CD4-positive, alpha-beta T cell treated with Interleukin-6 at 100 ng/mL for 8 hours (primary cell): ENCODE measurements around the gene ASAP2.

Experiments
- DNase-seq: peaks from one replicate; pipeline ENCODE4 v3.0.0-alpha.2; 2020; ENCODE audit warnings: mixed read lengths, low spot score

The ASAP2 gene

GRCh38 chr2:9299161-9300100 is 92.8 kb downstream of the ASAP2 start:
- DNase-seq: no peak

GRCh38 chr2:9300214-9300613 is 93.6 kb downstream of the ASAP2 start:
- DNase-seq: no peak

GRCh38 chr2:9300829-9301453 is 94.3 kb downstream of the ASAP2 start:
- no peak for DNase-seq

- DNase-seq: no peak
Measured at GRCh38 chr2:9302755-9303154, 96.1 kb downstream of the ASAP2 start.

- DNase-seq: no peak
Measured at GRCh38 chr2:9303528-9304225, 97.1 kb downstream of the ASAP2 start.

GRCh38 chr2:9306911-9307310 is 100.3 kb downstream of the ASAP2 start:
- DNase-seq: no peak

GRCh38 chr2:9307535-9307934 is 100.9 kb downstream of the ASAP2 start:
- DNase-seq: no peak

GRCh38 chr2:9308186-9308955 is 101.8 kb downstream of the ASAP2 start:
- no peak for DNase-seq

GRCh38 chr2:9309147-9309546 is 102.5 kb downstream of the ASAP2 start:
- no peak for DNase-seq

- DNase-seq: no peak
Measured at GRCh38 chr2:9310377-9310776, 103.8 kb downstream of the ASAP2 start.

- DNase-seq: no peak
Measured at GRCh38 chr2:9310798-9311197, 104.2 kb downstream of the ASAP2 start.

GRCh38 chr2:9311488-9311887 is 104.9 kb downstream of the ASAP2 start:
- no peak for DNase-seq

GRCh38 chr2:9312591-9312990 is 106.0 kb downstream of the ASAP2 start:
- DNase-seq: no peak

- DNase-seq: no peak
Measured at GRCh38 chr2:9313443-9313842, 106.8 kb downstream of the ASAP2 start.

GRCh38 chr2:9315280-9315847 is 108.8 kb downstream of the ASAP2 start:
- DNase-seq: no peak

- DNase-seq: no peak
Measured at GRCh38 chr2:9317559-9317958, 110.9 kb downstream of the ASAP2 start.

GRCh38 chr2:9318461-9319337 is 112.1 kb downstream of the ASAP2 start:
- no peak for DNase-seq

- DNase-seq: no peak
Measured at GRCh38 chr2:9319338-9319715, 112.7 kb downstream of the ASAP2 start.

- no peak for DNase-seq
Measured at GRCh38 chr2:9322576-9322975, 116.0 kb downstream of the ASAP2 start.

GRCh38 chr2:9325428-9325827 is 118.8 kb downstream of the ASAP2 start:
- DNase-seq: no peak

- no peak for DNase-seq
Measured at GRCh38 chr2:9326975-9327374, 120.4 kb downstream of the ASAP2 start.
